ENCODE results near the gene RANBP9. TPM values are rescaled to one million over a fixed set of nuclear protein-coding genes. Genes with fewer than 3 reads are reported as not detected.

The RANBP9 gene
- total RNA-seq, 4 donors from 2014 or later, result 29.3 to 57.1 (median 42.4) TPM

- H3K4me3 ChIP-seq, result peak overlapping the region; percentile 70 to 91 (median 90)
- no peak for DNase-seq (ENCODE audit: extremely low spot score)
- H3K27me3 ChIP-seq, result no peaks in the 10 kb centered on the region
- no peak for TF ChIP-seq POLR2A (IDR thresholded peaks at IDR 0.05; ENCODE audit: low read depth)
- no peak for TF ChIP-seq POLR2AphosphoS5 (IDR thresholded peaks at IDR 0.05)
- TF ChIP-seq CTCF (IDR thresholded peaks at IDR 0.05), result peak in 1 of 3 experiments; percentile 34
- TF ChIP-seq EP300 (IDR thresholded peaks at IDR 0.05), result no peak
- intact Hi-C loops (cut with DNase I), result loop anchor here (2.0 to 5.0 kb wide), 2 partner anchors 97 to 101 kb away; partner anchors contain the start of genes MCUR1 and NOL7
- peak overlapping the region; percentile 89 to 97 (median 96) for H3K27ac ChIP-seq (replicated peaks in 1 of 4)
- no CpG with 5 or more reads among the region's 62 CpGs for WGBS
- H3K36me3 ChIP-seq, result no peaks in the 10 kb centered on the region
- no peaks in the 10 kb centered on the region for H3K9me3 ChIP-seq
- peaks cover 17 to 38% (median 34%) of the 10 kb centered on the region in 4 donors for H3K4me1 ChIP-seq
These were observed 307 bp downstream of the RANBP9 start for GRCh38 chr6:13711324-13711732.

GRCh38 chr6:13710552-13711323 lies 897 bp downstream of the RANBP9 start:
- Histone ChIP-seq H3K27me3 (no peaks in the 10 kb centered on the region), H3K9me3 (no peaks in the 10 kb centered on the region), H3K4me1 (peaks cover 17 to 39% (median 36%) of the 10 kb centered on the region in 4 donors), H3K4me3 (peak overlapping the region; percentile 70 to 91 (median 90)), H3K36me3 (no peaks in the 10 kb centered on the region), H3K27ac (replicated peaks in 1 of 4) (peak overlapping the region; percentile 89 to 97 (median 96))
- WGBS, result 2% methylated on average over 11 of the region's 73 CpGs
- intact Hi-C loops (cut with DNase I), result loop anchor here (2.0 to 5.0 kb wide), 2 partner anchors 96 to 102 kb away; partner anchors contain the start of genes MCUR1 and NOL7
- DNase-seq (ENCODE audit: extremely low spot score), result no peak
- no peak for TF ChIP-seq POLR2AphosphoS5 (IDR thresholded peaks at IDR 0.05)
- TF ChIP-seq POLR2A (IDR thresholded peaks at IDR 0.05; ENCODE audit: low read depth), result no peak
- no peak for TF ChIP-seq CTCF (IDR thresholded peaks at IDR 0.05)
- TF ChIP-seq EP300 (IDR thresholded peaks at IDR 0.05), result no peak

GRCh38 chr6:13709689-13710551 lies 1.7 kb downstream of the RANBP9 start:
- no peaks in the 10 kb centered on the region for H3K36me3 ChIP-seq
- intact Hi-C loops (cut with DNase I), result loop anchor here (2.0 to 5.0 kb wide), 2 partner anchors 95 to 102 kb away; partner anchors contain the start of genes MCUR1 and NOL7
- WGBS, result 1% methylated on average over 10 of the region's 10 CpGs
- DNase-seq (ENCODE audit: extremely low spot score), result no peak
- TF ChIP-seq EP300 (IDR thresholded peaks at IDR 0.05) (no peak), POLR2AphosphoS5 (IDR thresholded peaks at IDR 0.05) (no peak)
- H3K4me3 ChIP-seq, result peak overlapping the region; percentile 70 to 91 (median 90)
- peak overlapping the region; percentile 89 to 97 (median 96) for H3K27ac ChIP-seq (replicated peaks in 1 of 4)
- no peaks in the 10 kb centered on the region for H3K9me3 ChIP-seq
- H3K4me1 ChIP-seq, result peaks cover 17 to 42% (median 38%) of the 10 kb centered on the region in 4 donors
- H3K27me3 ChIP-seq, result no peaks in the 10 kb centered on the region

GRCh38 chr6:13708736-13709135 lies 2.9 kb downstream of the RANBP9 start:
- TF ChIP-seq POLR2A (IDR thresholded peaks at IDR 0.05; ENCODE audit: low read depth), result no peak
- TF ChIP-seq POLR2AphosphoS5 (IDR thresholded peaks at IDR 0.05), result no peak

GRCh38 chr6:13703496-13703895 lies 8.1 kb downstream of the RANBP9 start:
- H3K27me3 ChIP-seq, result no peaks in the 10 kb centered on the region
- H3K4me3 ChIP-seq, result no peak overlapping the region
- no peak overlapping the region for H3K27ac ChIP-seq (replicated peaks in 1 of 4)
- TF ChIP-seq CTCF (IDR thresholded peaks at IDR 0.05), result no peak
- TF ChIP-seq EP300 (IDR thresholded peaks at IDR 0.05), result no peak
- TF ChIP-seq POLR2A (IDR thresholded peaks at IDR 0.05; ENCODE audit: low read depth), result no peak
- no peak for TF ChIP-seq POLR2AphosphoS5 (IDR thresholded peaks at IDR 0.05)
- peaks cover 5 to 54% (median 42%) of the 10 kb centered on the region in 4 donors for H3K4me1 ChIP-seq
- DNase-seq (ENCODE audit: extremely low spot score), result no peak
- H3K36me3 ChIP-seq, result no peaks in the 10 kb centered on the region
- no peaks in the 10 kb centered on the region for H3K9me3 ChIP-seq
- intact Hi-C loops (cut with DNase I), result no loop called here

More at GRCh38 chr6:13708736-13709135, 2.9 kb downstream of the RANBP9 start:
- H3K27ac ChIP-seq (replicated peaks in 1 of 4), result peak overlapping the region; percentile 89 to 97 (median 96)
- H3K4me1 ChIP-seq, result peaks cover 17 to 54% (median 48%) of the 10 kb centered on the region in 4 donors
- no peaks in the 10 kb centered on the region for H3K9me3 ChIP-seq
- DNase-seq (ENCODE audit: extremely low spot score), result no peak
- H3K36me3 ChIP-seq, result no peaks in the 10 kb centered on the region
- 7% methylated on average over 5 of the region's 5 CpGs for WGBS
- H3K27me3 ChIP-seq, result no peaks in the 10 kb centered on the region
- H3K4me3 ChIP-seq, result peak overlapping the region; percentile 70 to 91 (median 90)
- intact Hi-C loops (cut with DNase I), result no loop called here

All from esophagus muscularis mucosa (tissue), 4 donors.